Ovary (tissue), 9 donors: ENCODE measurements around the gene S100A2. TPM values are rescaled to one million over a fixed set of nuclear protein-coding genes. Genes with fewer than 3 reads are reported as not detected.
"Not testable (repeated sequence)": the region's sequence is repeated elsewhere in the genome, so short reads cannot be mapped to it uniquely, and the experiment has no call there.

Source experiments
- DNase-seq, 5 donors: peaks; one replicate each; pipeline ENCODE4 v3.0.0-alpha.2; 2019 to 2020
- H3K27ac ChIP-seq, 2 donors: fragments of 200-600 bp; one replicate each; pipeline versions ENCODE4 v1.5.1 to v1.8.0; 2019 to 2022
- H3K27me3 ChIP-seq: fragments of 200-600 bp; one replicate; pipeline ENCODE4 v1.8.0; 2022
- H3K36me3 ChIP-seq: fragments of 200-600 bp; sonication (generic); one replicate; pipeline ENCODE4 v1.5.1; 2019
- H3K4me1 ChIP-seq: one replicate; pipeline ENCODE4 v1.8.1; 2013; ENCODE audit warnings: mild to moderate bottlenecking, moderate library complexity; ENCODE audit not compliant: insufficient read depth
- H3K4me3 ChIP-seq: fragments of 200-600 bp; sonication (generic); one replicate; pipeline ENCODE4 v1.5.1; 2017
- H3K9me3 ChIP-seq, 2 donors: fragments of 200-600 bp in 1 of 2; sonication (generic) in 1 of 2; one replicate each; pipeline versions ENCODE4 v1.5.1 to v1.8.1; 2013 to 2019; ENCODE audit warnings: mild to moderate bottlenecking in 1 of 2, moderate library complexity in 1 of 2
- EP300 ChIP-seq: sonication (generic); formaldehyde crosslinking; IDR thresholded peaks from one replicate; pipeline ENCODE4 v1.6.1; 2017; ENCODE audit warnings: antibody characterized with exemption
- POLR2A ChIP-seq: fragments of 450-650 bp; IDR thresholded peaks from one replicate; pipeline ENCODE4 v1.6.1; 2017; ENCODE audit warnings: antibody characterized with exemption, mild to moderate bottlenecking, moderate library complexity
- WGBS, 3 donors: extraction: QIAGEN DNeasy Blood & Tissue Kit in 1 of 3; methylation state at CpG; one replicate each; pipeline versions ENCODE4 v1.1.5 to v1.1.7; 2013 to 2017; 5-methylcytosine and 5-hydroxymethylcytosine counted together
- intact Hi-C, 4 donors: fragments of 100-400 bp; cut with DNase I; formaldehyde crosslinking; loops; one replicate each; pipeline versions ENCODE4 v1.11.0 to v1.15.1; 2022 to 2023
- polyA plus RNA-seq, 2 donors: library from polyadenylated mRNA; stranded (reverse); fragments of 200-250 nt in 1 of 2; fragments of 350-450 nt in 1 of 2; fragmentation: Illumina TruSeq in 1 of 2; extraction: RNeasy Lipid Tissue Mini Kit (QIAGEN cat#74804) in 1 of 2; gene quantifications; one replicate each; pipeline ENCODE4 v1.2.3, GENCODE V29; 2013 to 2014
- total RNA-seq, 7 donors: library from RNA; depleted of rRNA in 2 of 7; stranded (reverse); fragments of >200 nt in 2 of 7; fragmentation: NEBNext Ultra II Directional in 3 of 7; extraction: Animal tissue kit (Norgen Biotek cat#: 25700) in 3 of 7; gene quantifications; one replicate each; pipeline versions ENCODE4 v1.1.0 to v1.2.4, GENCODE V29; 2016 to 2023
- TF ChIP-seq, protein P1 (sequence below), 3 donors: fragments of 450-650 bp in 2 of 3; fragments of 200-600 bp in 1 of 3; IDR thresholded peaks; one replicate each; pipeline versions ENCODE4 v1.5.1 to v1.8.0; 2016 to 2022; ENCODE audit warnings: antibody characterized with exemption in 3 of 3, mild to moderate bottlenecking in 1 of 3
- donor health status: DM: no; HTN: no; CAD: no; lungs with moderate emphysema.
- donor health status: DM: no; HTN: no; CAD: no.
- donor health status: Bipolar disorder and iron deficiency.
- donor health status: DM: yes; HTN: yes; CAD: no.
- donor health status: DM: no; HTN: no; CAD: no.
- donor health status: DM: yes; HTN: yes; CAD: no.

S100A2 gene
- total and polyA plus RNA-seq, 9 donors, result 0.61 to 4.0 (median 1.8) TPM; not detected in 2

DNA sequence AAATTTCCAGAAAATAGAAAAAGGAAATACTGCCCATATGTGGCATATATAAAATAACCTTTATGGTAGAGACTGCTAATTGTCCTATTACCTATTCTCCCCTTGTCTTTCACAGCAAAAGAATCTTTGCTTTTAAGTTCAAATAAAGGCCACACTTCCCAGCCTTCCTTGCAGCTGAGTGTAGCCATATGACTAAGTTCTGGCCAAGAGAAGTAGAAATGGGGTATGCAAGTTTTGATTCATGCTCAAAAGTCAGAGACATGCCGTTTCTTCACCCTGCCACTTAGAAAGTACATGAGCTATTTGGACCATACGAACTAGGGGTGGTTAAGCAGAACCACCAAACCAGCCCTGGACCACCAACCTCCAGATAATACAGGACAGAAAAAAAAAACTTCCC, 18.3 kb upstream of the S100A2 start:
- no peaks in the 10 kb centered on the region for H3K36me3 ChIP-seq
- TF ChIP-seq POLR2A (no peak), EP300 (no peak)
- TF ChIP-seq, protein P1, sequence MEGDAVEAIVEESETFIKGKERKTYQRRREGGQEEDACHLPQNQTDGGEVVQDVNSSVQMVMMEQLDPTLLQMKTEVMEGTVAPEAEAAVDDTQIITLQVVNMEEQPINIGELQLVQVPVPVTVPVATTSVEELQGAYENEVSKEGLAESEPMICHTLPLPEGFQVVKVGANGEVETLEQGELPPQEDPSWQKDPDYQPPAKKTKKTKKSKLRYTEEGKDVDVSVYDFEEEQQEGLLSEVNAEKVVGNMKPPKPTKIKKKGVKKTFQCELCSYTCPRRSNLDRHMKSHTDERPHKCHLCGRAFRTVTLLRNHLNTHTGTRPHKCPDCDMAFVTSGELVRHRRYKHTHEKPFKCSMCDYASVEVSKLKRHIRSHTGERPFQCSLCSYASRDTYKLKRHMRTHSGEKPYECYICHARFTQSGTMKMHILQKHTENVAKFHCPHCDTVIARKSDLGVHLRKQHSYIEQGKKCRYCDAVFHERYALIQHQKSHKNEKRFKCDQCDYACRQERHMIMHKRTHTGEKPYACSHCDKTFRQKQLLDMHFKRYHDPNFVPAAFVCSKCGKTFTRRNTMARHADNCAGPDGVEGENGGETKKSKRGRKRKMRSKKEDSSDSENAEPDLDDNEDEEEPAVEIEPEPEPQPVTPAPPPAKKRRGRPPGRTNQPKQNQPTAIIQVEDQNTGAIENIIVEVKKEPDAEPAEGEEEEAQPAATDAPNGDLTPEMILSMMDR (IDR thresholded peaks at IDR 0.05), result no peak
- WGBS, 3 donors, result 31 to 48% (median 47%) methylated on average over 2 of the region's 2 CpGs

DNA sequence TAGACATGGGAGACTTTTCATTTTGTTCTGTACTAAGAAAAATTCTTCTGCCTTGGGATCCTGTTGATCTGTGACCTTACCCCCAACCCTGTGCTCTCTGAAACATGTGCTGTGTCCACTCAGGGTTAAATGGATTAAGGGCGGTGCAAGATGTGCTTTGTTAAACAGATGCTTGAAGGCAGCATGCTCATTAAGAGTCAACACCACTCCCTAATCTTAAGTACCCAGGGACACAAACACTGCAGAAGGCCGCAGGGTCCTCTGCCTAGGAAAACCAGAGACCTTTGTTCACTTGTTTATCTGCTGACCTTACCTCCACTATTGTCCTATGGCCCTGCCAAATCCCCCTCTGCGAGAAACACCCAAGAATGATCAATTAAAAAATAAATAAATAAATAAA, 17.9 kb upstream of the S100A2 start:
- not testable (repeated sequence) for H3K9me3 ChIP-seq, H3K4me3 ChIP-seq, H3K36me3 ChIP-seq, H3K27ac ChIP-seq, DNase-seq, H3K27me3 ChIP-seq
- intact Hi-C loops, result loop anchor here in 1 of 4 donors (5.0 kb wide), 1 partner anchor 34 kb away; the partner anchor contains the start of gene S100A14
- H3K4me1 ChIP-seq, result peaks cover 14% of the 10 kb centered on the region
- WGBS, 3 donors, result 38 to 61% (median 52%) methylated on average over 3 of the region's 3 CpGs

More for the DNA sequence above, 18.3 kb upstream of the S100A2 start:
- no peaks in the 10 kb centered on the region for H3K27me3 ChIP-seq
- H3K4me3 ChIP-seq, result no peak overlapping the region
- H3K27ac ChIP-seq, result no peak overlapping the region
- intact Hi-C loops, result loop anchor here in 1 of 4 donors (5.0 kb wide), 1 partner anchor 33 kb away; the partner anchor contains the start of gene S100A14
- peaks cover 15% of the 10 kb centered on the region for H3K4me1 ChIP-seq
- H3K9me3 ChIP-seq, result no peaks in the 10 kb centered on the region
- no peak for DNase-seq

DNA sequence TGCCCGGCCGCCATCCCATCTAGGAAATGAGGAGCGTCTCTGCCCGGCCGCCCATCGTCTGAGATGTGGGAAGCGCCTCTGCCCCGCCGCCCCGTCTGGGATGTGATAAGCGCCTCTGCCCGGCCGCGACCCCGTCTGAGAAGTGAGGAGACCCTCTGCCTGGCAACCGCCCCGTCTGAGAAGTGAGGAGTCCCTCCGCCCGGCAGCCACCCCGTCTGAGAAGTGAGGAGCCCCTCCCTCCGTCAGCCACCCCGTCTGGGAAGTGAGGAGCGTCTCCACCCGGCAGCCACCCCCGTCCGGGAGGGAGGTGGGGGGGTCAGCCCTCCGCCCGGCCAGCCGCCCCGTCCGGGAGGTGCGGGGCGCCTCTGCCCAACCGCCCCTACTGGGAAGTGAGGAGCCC, 17.2 kb upstream of the S100A2 start:
- H3K27me3 ChIP-seq, H3K9me3 ChIP-seq, H3K27ac ChIP-seq, DNase-seq, H3K4me3 ChIP-seq, H3K36me3 ChIP-seq: not testable (repeated sequence)
- intact Hi-C loops, result loop anchor here in 1 of 4 donors (5.0 kb wide), 1 partner anchor 34 kb away; the partner anchor contains the start of gene S100A14
- WGBS, 3 donors, result 94 to 95% (median 95%) methylated on average over 15 to 34 of the region's 34 CpGs
- H3K4me1 ChIP-seq, result peaks cover 14% of the 10 kb centered on the region

DNA sequence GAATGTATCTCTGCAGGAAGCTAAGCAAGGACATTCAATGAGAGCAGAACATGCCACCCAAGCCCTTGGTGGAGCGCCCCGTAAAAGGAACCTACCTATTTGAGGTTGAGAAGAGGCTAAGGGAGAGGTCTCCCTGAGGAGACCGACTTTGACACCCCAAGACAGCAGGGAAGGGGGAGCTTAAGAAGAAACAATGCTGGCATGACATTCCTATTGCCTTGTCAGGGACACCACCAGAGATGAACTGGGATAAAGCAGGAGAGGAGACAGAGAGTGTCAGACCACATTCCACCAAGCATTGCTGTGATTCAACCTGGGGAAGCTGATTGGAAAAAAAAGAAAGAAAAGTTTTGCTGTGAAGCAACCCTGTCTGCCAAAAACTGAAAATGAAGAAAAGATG, 13.3 kb upstream of the S100A2 start:
- no peaks in the 10 kb centered on the region for H3K27me3 ChIP-seq
- no peak for DNase-seq
- peaks cover 1% of the 10 kb centered on the region for H3K4me1 ChIP-seq
- 82 to 90% (median 87%) methylated on average over 3 of the region's 3 CpGs for WGBS, 3 donors
- H3K9me3 ChIP-seq, result no peaks in the 10 kb centered on the region
- H3K27ac ChIP-seq, result no peak overlapping the region
- TF ChIP-seq POLR2A (no peak), EP300 (no peak)
- TF ChIP-seq, protein P1 (IDR thresholded peaks at IDR 0.05), result no peak
- H3K4me3 ChIP-seq, result no peak overlapping the region
- intact Hi-C loops, result loop anchor here in 2 of 4 donors (5.0 to 10.0 kb wide), 3 partner anchors 46 to 196 kb away; partner anchors contain the start of genes ILF2 (in 1 of the 2), S100A1 (in 1 of the 2), S100A13 (in 1 of the 2) and SLC27A3 (in 1 of the 2)
- no peaks in the 10 kb centered on the region for H3K36me3 ChIP-seq

DNA sequence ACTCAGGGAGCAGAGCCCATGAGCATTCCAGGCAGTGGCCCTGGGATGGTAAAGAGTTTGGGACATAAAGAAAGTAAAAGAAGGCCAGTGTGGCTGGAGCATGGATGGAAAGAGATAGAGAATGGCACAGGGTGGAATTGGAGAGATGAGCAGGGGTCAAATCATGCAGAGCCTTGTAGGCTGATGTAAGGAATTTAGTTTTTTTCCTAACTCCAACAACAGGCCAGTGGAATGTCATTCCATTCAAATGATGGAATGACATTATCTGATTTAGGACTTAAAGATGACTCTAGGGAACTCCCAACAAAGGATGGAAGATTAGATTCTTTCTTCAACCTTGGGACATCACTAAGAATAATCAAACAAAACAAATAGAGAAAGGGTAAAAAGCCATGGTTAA, 12.8 kb upstream of the S100A2 start:
- intact Hi-C loops, result loop anchor here in 2 of 4 donors (5.0 to 10.0 kb wide), 3 partner anchors 46 to 196 kb away; partner anchors contain the start of genes ILF2 (in 1 of the 2), S100A1 (in 1 of the 2), S100A13 (in 1 of the 2) and SLC27A3 (in 1 of the 2)
- TF ChIP-seq, protein P1 (IDR thresholded peaks at IDR 0.05), result no peak
- TF ChIP-seq EP300 (no peak), POLR2A (no peak)
- Histone ChIP-seq H3K4me3 (no peak overlapping the region), H3K4me1 (peaks cover 1% of the 10 kb centered on the region), H3K9me3 (no peaks in the 10 kb centered on the region), H3K27me3 (no peaks in the 10 kb centered on the region), H3K36me3 (no peaks in the 10 kb centered on the region), H3K27ac (no peak overlapping the region)
- no peak for DNase-seq
